GM18526 (cell line): Measurements from ENCODE around the gene NPL.

Source experiments
- POLR2A ChIP-seq: IDR thresholded peaks from 3 replicates; pipeline ENCODE4 v1.6.1; 2011; ENCODE audit not compliant: insufficient read length; ENCODE audit errors: extremely low read depth

NPL gene

DNA sequence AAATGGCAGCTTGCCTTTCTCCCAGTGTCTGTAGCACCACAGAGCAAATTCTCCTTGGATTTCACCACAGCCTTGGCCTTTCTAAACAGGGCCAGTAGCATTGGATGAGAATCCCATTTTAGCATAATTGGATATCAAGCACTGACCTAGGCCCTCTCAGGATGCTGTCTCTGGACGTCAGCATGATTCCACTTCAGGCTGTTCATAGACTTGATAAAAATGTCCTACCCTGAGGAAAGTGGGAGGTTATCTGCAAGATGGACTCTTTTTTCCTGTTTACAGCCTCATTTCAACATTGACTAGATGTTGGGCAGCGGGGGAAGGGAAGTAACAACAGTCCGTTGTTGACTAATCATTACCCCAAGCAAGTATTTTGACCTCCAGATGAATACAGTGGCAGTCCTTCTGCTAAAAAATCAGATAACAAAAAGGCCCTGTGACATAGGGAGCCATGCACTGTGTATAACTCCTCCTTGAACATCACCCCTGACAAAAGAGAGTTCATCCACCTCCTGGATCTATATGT is 5.2 kb downstream of the NPL start:
- TF ChIP-seq POLR2A: no peak

GRCh38 chr1:182795563-182796228 is 6.1 kb downstream of the NPL start:
- TF ChIP-seq POLR2A: no peak

- TF ChIP-seq POLR2A: no peak
Measured at GRCh38 chr1:182802006-182802803, 12.6 kb downstream of the NPL start.

DNA sequence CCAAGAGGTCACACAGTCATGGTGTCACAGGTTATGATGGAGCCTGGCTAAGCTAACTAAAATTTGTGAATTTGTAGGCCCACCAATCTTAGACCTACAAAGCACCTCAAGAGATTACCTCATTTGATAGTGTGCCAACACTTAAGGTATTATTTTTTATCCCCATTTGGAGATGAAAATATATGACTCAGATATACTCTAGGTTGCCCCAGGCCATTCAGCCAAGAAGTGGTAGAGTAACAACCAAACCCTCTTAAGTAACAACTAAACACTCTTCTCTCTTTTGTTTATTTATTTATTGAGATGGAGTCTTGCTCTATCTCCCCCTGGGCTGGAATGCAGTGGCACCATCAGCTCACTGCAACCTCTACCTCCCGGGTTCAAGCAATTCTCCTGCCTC is 14.3 kb downstream of the NPL start:
- TF ChIP-seq POLR2A: no peak

DNA sequence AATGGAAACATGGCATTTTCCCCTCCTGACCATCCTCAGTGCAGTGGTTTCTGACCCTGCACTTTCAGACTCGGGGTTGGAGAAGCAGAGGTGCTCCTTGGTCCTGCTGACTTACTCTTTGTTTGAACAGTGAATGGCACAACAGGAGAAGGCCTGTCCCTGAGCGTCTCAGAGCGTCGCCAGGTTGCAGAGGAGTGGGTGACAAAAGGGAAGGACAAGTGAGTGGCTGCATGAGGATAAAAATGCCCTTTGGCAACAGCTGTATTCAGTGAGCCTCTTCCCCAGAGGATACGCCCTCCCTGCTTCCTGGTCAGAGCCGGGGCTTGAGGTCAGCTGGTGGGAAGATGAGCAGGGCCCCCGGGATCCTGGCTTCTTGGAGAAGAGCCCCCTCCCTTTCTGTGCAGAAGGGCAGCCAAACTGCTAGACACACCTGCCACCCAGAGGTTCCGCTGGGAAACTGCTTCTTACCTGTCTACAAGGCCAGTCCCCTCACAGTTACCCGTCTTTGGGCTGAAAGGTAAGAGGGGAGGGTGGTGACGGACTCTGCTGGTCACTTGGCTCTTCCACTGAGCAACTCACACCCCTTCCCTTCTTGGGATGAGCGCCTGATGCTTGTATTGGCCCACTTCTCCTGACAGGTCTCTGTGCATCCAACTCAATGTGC is 16.6 kb downstream of the NPL start:
- TF ChIP-seq POLR2A: no peak

- TF ChIP-seq POLR2A: no peak
Measured at GRCh38 chr1:182807907-182808306, 18.3 kb downstream of the NPL start.

DNA sequence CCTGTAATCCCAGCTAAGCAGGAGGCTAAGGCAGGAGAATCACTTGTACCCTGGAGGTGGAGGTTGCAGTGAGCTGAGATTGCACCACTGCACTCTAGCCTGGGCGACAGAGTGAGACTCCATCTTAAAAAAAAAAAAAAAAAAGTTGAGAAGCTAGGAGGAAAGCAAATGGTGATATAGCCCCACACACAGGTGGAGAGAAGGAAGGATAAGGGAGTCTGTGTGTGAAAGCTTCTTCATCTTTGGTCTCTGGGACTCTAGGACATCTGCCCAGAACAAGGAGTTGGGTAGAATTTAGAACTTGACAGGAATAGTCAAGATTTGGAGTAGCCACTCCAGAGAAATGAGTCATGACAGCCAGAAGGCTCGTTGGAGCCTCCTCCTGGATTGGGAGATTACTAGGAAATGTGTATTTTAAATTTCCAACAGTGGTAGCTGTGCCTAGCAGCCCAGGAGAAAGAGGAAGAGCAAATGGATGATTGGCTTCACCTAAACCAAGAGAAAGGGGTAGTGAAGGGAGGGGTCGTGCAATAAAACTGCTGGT is 19.9 kb downstream of the NPL start:
- TF ChIP-seq POLR2A: no peak

DNA sequence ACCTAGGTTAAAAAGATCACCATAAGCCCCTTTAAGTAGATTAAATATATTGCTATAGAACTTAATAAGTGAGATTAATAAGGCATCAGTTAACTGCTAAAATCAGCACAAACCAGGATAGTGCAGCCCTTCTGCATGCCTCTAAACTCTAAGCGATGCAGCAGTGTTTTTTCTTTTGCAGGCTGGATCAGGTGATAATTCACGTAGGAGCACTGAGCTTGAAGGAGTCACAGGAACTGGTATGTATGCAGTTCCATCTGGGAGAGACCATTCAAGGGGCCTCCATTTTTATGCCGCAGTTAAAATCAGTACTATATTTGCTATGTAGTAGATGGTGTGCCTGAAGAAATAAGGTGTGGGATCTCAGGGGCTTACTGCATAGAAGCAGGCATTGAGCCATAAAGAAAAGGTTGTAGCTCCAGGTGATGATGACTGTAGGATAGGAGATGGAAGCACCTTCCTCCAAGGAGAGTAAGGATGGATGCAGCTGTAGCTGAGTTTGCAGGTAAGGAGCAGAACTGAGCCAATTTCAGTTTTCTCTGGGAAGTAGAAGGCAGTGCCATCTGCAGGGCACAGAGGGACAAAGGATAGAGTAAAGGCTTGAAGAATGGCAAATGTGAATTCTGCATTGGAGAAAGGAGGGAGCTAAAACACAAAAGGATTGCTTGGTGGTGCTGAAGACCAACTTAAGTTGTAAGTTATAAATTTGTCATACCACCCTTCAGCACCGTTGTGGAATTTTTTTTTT is 22.6 kb downstream of the NPL start:
- TF ChIP-seq POLR2A: no peak

GRCh38 chr1:182816863-182817262 is 27.3 kb downstream of the NPL start:
- TF ChIP-seq POLR2A: no peak

DNA sequence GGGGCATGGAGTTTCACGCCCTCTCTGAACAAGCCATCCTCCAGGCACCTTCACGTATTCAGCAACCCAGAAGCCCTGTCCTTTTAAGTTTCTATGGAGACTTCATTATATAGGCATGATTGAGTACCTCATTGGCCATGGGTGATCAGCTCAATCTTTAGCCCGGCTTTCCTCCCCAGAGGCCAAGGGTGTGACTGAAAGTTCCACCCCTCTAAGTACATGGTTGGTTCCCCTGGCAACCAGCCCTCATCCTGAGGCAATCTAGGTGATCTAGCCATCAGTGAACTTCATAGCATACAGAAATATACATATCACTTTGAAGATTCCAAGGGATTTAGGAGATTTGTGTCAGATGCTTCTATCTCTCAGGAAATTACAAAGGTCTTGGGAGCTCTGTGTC is 28.2 kb downstream of the NPL start:
- no peak for TF ChIP-seq POLR2A

DNA sequence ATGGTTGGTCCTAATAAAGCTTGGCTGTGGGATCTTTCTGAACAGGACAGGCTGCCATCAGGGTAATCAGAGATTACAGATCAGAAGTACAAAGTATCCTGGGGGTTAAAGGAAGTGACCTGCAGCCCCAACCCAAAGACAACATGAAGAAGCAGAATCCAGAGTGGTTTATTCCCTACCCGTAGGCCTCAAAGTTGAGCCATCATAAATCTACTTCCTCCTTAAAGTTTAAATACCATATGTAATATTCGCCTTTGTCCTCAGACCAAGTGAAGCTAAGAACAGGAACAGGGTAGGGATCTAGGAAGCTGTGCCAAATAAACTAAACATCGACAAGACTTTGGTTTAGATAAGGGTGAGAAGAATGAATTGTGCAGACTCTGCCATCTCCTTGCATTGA is 33.6 kb downstream of the NPL start:
- no peak for TF ChIP-seq POLR2A

DNA sequence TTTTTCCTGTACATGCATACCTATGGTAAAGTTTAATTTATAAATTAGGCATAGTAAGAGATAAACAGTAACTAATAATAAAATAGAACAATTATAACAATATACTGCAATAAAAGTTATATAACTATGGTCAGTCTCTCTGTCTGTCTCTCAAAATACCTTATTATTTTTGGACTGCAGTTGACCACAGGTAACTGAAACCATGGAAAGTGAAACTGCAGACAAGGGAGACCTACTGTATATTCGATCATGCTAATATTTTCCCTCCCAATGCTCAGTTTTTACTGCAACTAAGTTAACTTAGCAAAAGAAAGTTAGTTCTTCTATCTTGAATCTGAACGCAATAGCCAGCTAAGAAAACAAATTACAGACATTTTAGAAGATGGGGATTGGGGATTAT is 37.3 kb downstream of the NPL start:
- no peak for TF ChIP-seq POLR2A

GRCh38 chr1:182829285-182829932 is 39.8 kb downstream of the NPL start:
- no peak for TF ChIP-seq POLR2A

- TF ChIP-seq POLR2A: no peak
Measured at GRCh38 chr1:182833271-182833670, 43.7 kb downstream of the NPL start.
